Endothelial cell of umbilical vein (primary cell): ENCODE results near the gene MAML3. TPM values are rescaled to one million over a fixed set of nuclear protein-coding genes. Genes with fewer than 3 reads are reported as not detected.
A peak's percentile ranks its signal among the peaks of the same experiment; 100 is the strongest.

Experiments
- BruUV-seq: library from RNA; stranded (reverse); fragments of 400-500 nt; replicated peaks from 2 replicates; lab custom pipeline; 2021; lab: Mats Ljungman, UMichigan
- CTCF ChIA-PET: fragments of 300-600, 350-600 bp; sonication (Branson Sonifier 250); formaldehyde crosslinking; loops from one replicate; lab custom pipeline; 2021; ENCODE audit warnings: antibody characterized with exemption, inconsistent platforms; lab: Charles Lee
- POLR2A ChIA-PET: fragments of 300-600, 350-600 bp; sonication (Branson Sonifier 250); formaldehyde crosslinking; loops from one replicate; lab custom pipeline; 2021; ENCODE audit warnings: antibody characterized with exemption, inconsistent platforms; lab: Charles Lee
- DNase-seq: peaks from one replicate; pipeline ENCODE4 v3.0.0-alpha.2; 2011; ENCODE audit warnings: low read depth, low spot score
- FAIRE-seq: peaks from 2 replicates; lab custom pipeline; 2011; peaks lifted over from hg19 to GRCh38; lab: Jason Lieb, UNC
- H2AFZ ChIP-seq: 2 replicates; pipeline ENCODE4 v1.6.0; 2012; ENCODE audit warnings: low read depth, low read length, control low read depth, inconsistent platforms
- H3K27ac ChIP-seq: 2 replicates; pipeline ENCODE4 v1.5.1; 2011; ENCODE audit warnings: low read depth, mild to moderate bottlenecking, control low read depth, low read length, moderate library complexity; ENCODE audit not compliant: insufficient read depth
- H3K27me3 ChIP-seq, 2 experiments: 2 replicates each; pipeline versions ENCODE4 v1.6.0 to v1.6.1; 2011; ENCODE audit warnings: low read length in 2 of 2, mixed read lengths in 1 of 2; ENCODE audit not compliant: control insufficient read depth in 2 of 2, insufficient read depth in 2 of 2
- H3K36me3 ChIP-seq, 2 experiments: 2 replicates in 1 of 2; 3 replicates in 1 of 2; pipeline ENCODE4 v1.5.1; 2011; ENCODE audit warnings: low read length in 2 of 2, mild to moderate bottlenecking in 1 of 2, moderate library complexity in 1 of 2; ENCODE audit not compliant: control insufficient read depth in 2 of 2, insufficient read depth in 2 of 2; ENCODE audit errors: extremely low read depth in 1 of 2
- H3K4me1 ChIP-seq: 3 replicates; pipeline ENCODE4 v1.5.1; 2011; ENCODE audit warnings: mild to moderate bottlenecking, low read length; ENCODE audit not compliant: control insufficient read depth, insufficient read depth; ENCODE audit errors: extremely low read depth
- H3K4me2 ChIP-seq: 2 replicates; pipeline ENCODE4 v1.6.1; 2011; ENCODE audit warnings: low read length, control low read depth, mixed read lengths; ENCODE audit not compliant: insufficient read depth
- H3K4me3 ChIP-seq, 3 experiments: fragments of 200-600 bp in 1 of 3; sonication (generic), shearing (Covaris generic) in 1 of 3; replicated peaks in 1 of 3; 2 replicates each; pipeline ENCODE4 v1.5.1; 2011 to 2016; ENCODE audit warnings: control low read depth in 3 of 3, low read length in 3 of 3, mild to moderate bottlenecking in 2 of 3, inconsistent platforms in 1 of 3, low read depth in 1 of 3, moderate library complexity in 1 of 3; ENCODE audit not compliant: insufficient read depth in 1 of 3
- H3K79me2 ChIP-seq: 2 replicates; pipeline ENCODE4 v1.6.0; 2012; ENCODE audit warnings: low read length, inconsistent platforms; ENCODE audit not compliant: control insufficient read depth, insufficient read depth
- H3K9ac ChIP-seq: replicated peaks from 2 replicates; pipeline ENCODE3; 2011; ENCODE audit warnings: low read length, control low read depth; ENCODE audit not compliant: insufficient read depth; ENCODE audit errors: extremely low read depth
- H3K9me1 ChIP-seq: replicated peaks from 3 replicates; pipeline ENCODE4 v1.6.0; 2011; ENCODE audit warnings: mild to moderate bottlenecking, low read length; ENCODE audit not compliant: control insufficient read depth, insufficient read depth; ENCODE audit errors: extremely low read depth
- H3K9me3 ChIP-seq: replicated peaks from 2 replicates; pipeline ENCODE4 v1.5.1; 2012; ENCODE audit warnings: low read length, inconsistent platforms; ENCODE audit not compliant: control insufficient read depth, insufficient read depth
- H4K20me1 ChIP-seq: replicated peaks from 2 replicates; pipeline ENCODE3; 2011; ENCODE audit warnings: mild to moderate bottlenecking, low read length; ENCODE audit not compliant: control insufficient read depth, insufficient read depth; ENCODE audit errors: extremely low read depth
- EZH2 ChIP-seq: IDR thresholded peaks from 2 replicates; pipeline ENCODE4 v1.6.1; 2012; ENCODE audit warnings: borderline replicate concordance, low read depth, mild to moderate bottlenecking, moderate library complexity, low read length, inconsistent platforms; ENCODE audit not compliant: severe bottlenecking
- FOS ChIP-seq: IDR thresholded peaks from 2 replicates; pipeline ENCODE4 v1.6.1; 2011; ENCODE audit warnings: mild to moderate bottlenecking, low read length, moderate library complexity, borderline replicate concordance; ENCODE audit not compliant: insufficient read depth
- GATA2 ChIP-seq: IDR thresholded peaks from 2 replicates; pipeline ENCODE4 v1.7.0; 2011; ENCODE audit warnings: low read depth, mild to moderate bottlenecking, moderate library complexity, mixed read lengths, low read length; ENCODE audit not compliant: insufficient read length, insufficient read depth
- JUN ChIP-seq: IDR thresholded peaks from 2 replicates; pipeline ENCODE4 v1.6.1; 2011; ENCODE audit warnings: borderline replicate concordance, low read depth; ENCODE audit not compliant: insufficient read length, insufficient read depth
- MYC ChIP-seq: IDR thresholded peaks from one replicate; pipeline ENCODE4 v1.6.1; 2011; ENCODE audit warnings: mild to moderate bottlenecking, low read depth, low read length
- POLR2A ChIP-seq: IDR thresholded peaks from 2 replicates; pipeline ENCODE4 v1.6.1; 2012; ENCODE audit warnings: low read depth, mild to moderate bottlenecking, control low read depth, low read length
- POLR2AphosphoS5 ChIP-seq: IDR thresholded peaks from 2 replicates; pipeline ENCODE4 v1.6.1; 2012; ENCODE audit warnings: low read depth, mild to moderate bottlenecking, control low read depth, low read length, moderate library complexity; ENCODE audit not compliant: insufficient read depth
- dilution Hi-C: fragments of 300-500 bp; cut with MboI; formaldehyde crosslinking; loops from one replicate; pipeline ENCODE4 v1.15.0; 2019; ENCODE audit warnings: low sequenced_read_pairs; ENCODE audit not compliant: extremely low pct_ligation_motif_present
- intact Hi-C: fragments of 100-400 bp; cut with micrococcal nuclease; formaldehyde crosslinking; loops from one replicate; pipeline ENCODE4 v1.10.0; 2022
- polyA plus RNA-seq, 4 experiments: library from polyadenylated mRNA; depleted of rRNA in 3 of 4; stranded (reverse) in 3 of 4; unstranded in 1 of 4; fragments of >200 nt; gene quantifications; 2 replicates each; pipeline versions ENCODE4 v1.2.1 to v1.2.3, GENCODE V29; 2011 to 2012; ENCODE audit warnings: missing spikeins in 1 of 4
- total RNA-seq: library from RNA; stranded (reverse); gene quantifications from 2 replicates; pipeline ENCODE4 v1.2.3, GENCODE V29; 2021
- TF ChIP-seq, protein P1 (sequence below), 2 donors: IDR thresholded peaks; 1 replicate in 1 of 2; 2 replicates in 1 of 2; pipeline ENCODE4 v1.5.1; 2011; ENCODE audit warnings: low read length in 2 of 2, mild to moderate bottlenecking in 2 of 2, moderate library complexity in 2 of 2, control low read depth in 1 of 2, inconsistent platforms in 1 of 2, low read depth in 1 of 2; ENCODE audit not compliant: insufficient read depth in 1 of 2; ENCODE audit errors: extremely low read depth in 1 of 2
- TF ChIP-seq, protein P2 (sequence below): IDR thresholded peaks from 2 replicates; pipeline ENCODE4 v1.6.1; 2011; ENCODE audit not compliant: insufficient read depth, insufficient read length

Gene MAML3
- total and polyA plus RNA-seq, 2 donors (not counting 3 experiments of a cell fraction or from before 2014, with no cell fraction given): 14.0 to 20.3 TPM

GRCh38 chr4:139896091-139896604 is 257.8 kb downstream of the MAML3 start:
- peaks cover 17% of the 10 kb centered on the region for H3K4me1 ChIP-seq
- ChIA-PET CTCF (interaction anchor here (3.6 kb wide), 1 partner anchor 12 kb away, joined by 12 read pairs; no protein-coding TSS in a partner anchor), POLR2A (interaction anchor here (0.6 kb wide), 1 partner anchor 18 kb away, joined by 3 read pairs; no protein-coding TSS in a partner anchor)
- no peak for DNase-seq
- H3K9me1 ChIP-seq: no peaks in the 10 kb centered on the region
- TF ChIP-seq JUN (no peak), EZH2 (no peak)
- no peaks in the 10 kb centered on the region for H4K20me1 ChIP-seq
- no peak overlapping the region for H3K27ac ChIP-seq
- no peak for FAIRE-seq
- no peaks in the 10 kb centered on the region for H3K36me3 ChIP-seq
- dilution Hi-C loops (no loop called here), intact Hi-C loops (no loop called here)
- no TSS peak for BruUV-seq
- no peak overlapping the region for H3K9ac ChIP-seq
- no peaks in the 10 kb centered on the region for H3K27me3 ChIP-seq
- H3K79me2 ChIP-seq: no peaks in the 10 kb centered on the region
- no peak overlapping the region for H2AFZ ChIP-seq
- no peak overlapping the region for H3K4me2 ChIP-seq
- no peaks in the 10 kb centered on the region for H3K9me3 ChIP-seq
- H3K4me3 ChIP-seq: no peak overlapping the region

DNA sequence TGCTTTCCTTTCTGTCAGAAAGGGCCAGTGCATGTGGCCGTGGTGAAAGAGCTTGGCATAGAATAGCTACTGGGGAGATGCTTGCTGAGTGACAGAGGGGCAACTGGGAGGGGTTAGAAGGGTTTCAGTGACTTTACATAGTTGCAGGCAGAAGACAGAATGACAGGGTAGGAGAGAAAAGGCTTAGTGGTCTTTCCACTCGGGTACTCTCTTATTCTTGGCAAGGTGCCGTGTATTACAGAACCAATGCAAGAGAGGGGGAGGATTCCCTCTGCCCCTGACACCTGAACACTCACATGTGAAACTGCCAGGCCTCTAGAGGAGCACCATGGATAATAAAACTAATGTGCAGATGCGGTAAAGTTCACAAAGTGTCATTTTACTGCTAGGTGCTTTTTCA is 260.2 kb downstream of the MAML3 start:
- Histone ChIP-seq H3K27me3 (no peaks in the 10 kb centered on the region), H3K9me1 (no peaks in the 10 kb centered on the region), H3K79me2 (no peaks in the 10 kb centered on the region), H3K4me2 (no peak overlapping the region), H4K20me1 (no peaks in the 10 kb centered on the region), H3K36me3 (no peaks in the 10 kb centered on the region), H3K4me1 (peaks cover 24% of the 10 kb centered on the region), H3K27ac (peak overlapping the region; percentile 7), H3K4me3 (no peak overlapping the region), H2AFZ (no peak overlapping the region), H3K9ac (no peak overlapping the region), H3K9me3 (no peaks in the 10 kb centered on the region)
- dilution Hi-C loops (no loop called here), intact Hi-C loops (loop anchor here (1.0 to 5.0 kb wide), 2 partner anchors 8 to 154 kb away; no protein-coding TSS in a partner anchor)
- POLR2A ChIA-PET: no interaction called here
- FAIRE-seq (no peak), DNase-seq (no peak)
- TF ChIP-seq POLR2A (no peak), JUN (no peak), POLR2AphosphoS5 (no peak), FOS (no peak), MYC (no peak), EZH2 (no peak), GATA2 (no peak)
- TF ChIP-seq, protein P1, sequence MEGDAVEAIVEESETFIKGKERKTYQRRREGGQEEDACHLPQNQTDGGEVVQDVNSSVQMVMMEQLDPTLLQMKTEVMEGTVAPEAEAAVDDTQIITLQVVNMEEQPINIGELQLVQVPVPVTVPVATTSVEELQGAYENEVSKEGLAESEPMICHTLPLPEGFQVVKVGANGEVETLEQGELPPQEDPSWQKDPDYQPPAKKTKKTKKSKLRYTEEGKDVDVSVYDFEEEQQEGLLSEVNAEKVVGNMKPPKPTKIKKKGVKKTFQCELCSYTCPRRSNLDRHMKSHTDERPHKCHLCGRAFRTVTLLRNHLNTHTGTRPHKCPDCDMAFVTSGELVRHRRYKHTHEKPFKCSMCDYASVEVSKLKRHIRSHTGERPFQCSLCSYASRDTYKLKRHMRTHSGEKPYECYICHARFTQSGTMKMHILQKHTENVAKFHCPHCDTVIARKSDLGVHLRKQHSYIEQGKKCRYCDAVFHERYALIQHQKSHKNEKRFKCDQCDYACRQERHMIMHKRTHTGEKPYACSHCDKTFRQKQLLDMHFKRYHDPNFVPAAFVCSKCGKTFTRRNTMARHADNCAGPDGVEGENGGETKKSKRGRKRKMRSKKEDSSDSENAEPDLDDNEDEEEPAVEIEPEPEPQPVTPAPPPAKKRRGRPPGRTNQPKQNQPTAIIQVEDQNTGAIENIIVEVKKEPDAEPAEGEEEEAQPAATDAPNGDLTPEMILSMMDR (IDR thresholded peaks at IDR 0.05; ENCODE audit: extremely low read depth in 1 of 2, insufficient read depth in 1 of 2, low read depth in 1 of 2, low read length in 2 of 2): no peak
- TF ChIP-seq, protein P2, sequence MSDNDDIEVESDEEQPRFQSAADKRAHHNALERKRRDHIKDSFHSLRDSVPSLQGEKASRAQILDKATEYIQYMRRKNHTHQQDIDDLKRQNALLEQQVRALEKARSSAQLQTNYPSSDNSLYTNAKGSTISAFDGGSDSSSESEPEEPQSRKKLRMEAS: no peak
- no TSS peak for BruUV-seq
- CTCF ChIA-PET: interaction anchor here (1.7 to 3.6 kb wide), 2 partner anchors 14 to 26 kb away, joined by 5 to 12 read pairs; no protein-coding TSS in a partner anchor
